Panc1 (cell line): ENCODE data around the gene KIRREL3. TPM values are rescaled to one million over a fixed set of nuclear protein-coding genes. Genes with fewer than 3 reads are reported as not detected.

ENCODE experiments used
- ATAC-seq: fragments of 200-7000 bp; cut with Tn5 transposase; 2 replicates; pipeline ENCODE4 v1.9.1; 2020; ENCODE audit warnings: mild to moderate bottlenecking, moderate library complexity
- BruUV-seq: library from RNA; stranded (reverse); fragments of 400-500 nt; replicated peaks from 2 replicates; lab custom pipeline; 2021; lab: Mats Ljungman, UMichigan
- CTCF ChIA-PET: fragments of 300-600 bp; sonication (Branson Sonifier 250); formaldehyde crosslinking; loops from one replicate; lab custom pipeline; 2022; ENCODE audit warnings: antibody characterized with exemption; lab: Charles Lee
- POLR2A ChIA-PET: fragments of 300-600 bp; sonication (Branson Sonifier 250); formaldehyde crosslinking; loops from one replicate; lab custom pipeline; 2022; ENCODE audit warnings: antibody characterized with exemption; lab: Charles Lee
- DNase-seq: peaks from one replicate; pipeline ENCODE4 v3.0.0-alpha.2; 2010; ENCODE audit warnings: low read depth, low spot score
- H3K27ac ChIP-seq: 2 replicates; pipeline ENCODE4 v1.5.1; 2011; ENCODE audit warnings: mild to moderate bottlenecking, low read length, inconsistent platforms
- H3K27me3 ChIP-seq: fragments of 200-500 bp; sonication (Bioruptor generic); 2 replicates; pipeline ENCODE4 v1.6.0; 2014; ENCODE audit warnings: low read length, inconsistent platforms; ENCODE audit not compliant: control insufficient read depth, insufficient read depth
- H3K36me3 ChIP-seq: fragments of 200-500 bp; sonication (Bioruptor generic); 2 replicates; pipeline ENCODE4 v1.5.1; 2014; ENCODE audit warnings: inconsistent platforms, mild to moderate bottlenecking, low read length, moderate library complexity; ENCODE audit not compliant: control insufficient read depth, insufficient read depth
- H3K4me1 ChIP-seq: 2 replicates; pipeline ENCODE4 v1.5.1; 2011; ENCODE audit warnings: inconsistent platforms, mild to moderate bottlenecking, low read length, moderate library complexity; ENCODE audit not compliant: control insufficient read depth, insufficient read depth
- H3K4me3 ChIP-seq, 2 experiments: 2 replicates each; pipeline ENCODE4 v1.5.1; 2011 to 2012; ENCODE audit warnings: low read depth in 2 of 2, low read length in 2 of 2, mild to moderate bottlenecking in 2 of 2, inconsistent platforms in 1 of 2, moderate library complexity in 1 of 2
- H3K9me3 ChIP-seq: fragments of 200-500 bp; sonication (Bioruptor generic); 2 replicates; pipeline ENCODE4 v1.5.1; 2014; ENCODE audit warnings: low read depth, mild to moderate bottlenecking, inconsistent platforms, low read length, moderate library complexity; ENCODE audit not compliant: control insufficient read depth, insufficient read depth
- CTCF ChIP-seq: fragments of 450-650 bp; IDR thresholded peaks from 2 replicates; pipeline ENCODE4 v1.5.1; 2017; ENCODE audit warnings: mild to moderate bottlenecking
- POLR2AphosphoS5 ChIP-seq: IDR thresholded peaks from 2 replicates; pipeline ENCODE4 v1.6.1; 2012; ENCODE audit warnings: mild to moderate bottlenecking, low read depth, low read length, moderate library complexity
- REST ChIP-seq, 2 experiments: IDR thresholded peaks; 2 replicates each; pipeline ENCODE4 v1.6.1; 2011 to 2012; ENCODE audit warnings: low read depth in 2 of 2, control low read depth in 1 of 2, low read length in 1 of 2, mild to moderate bottlenecking in 1 of 2, moderate library complexity in 1 of 2; ENCODE audit not compliant: insufficient read depth in 1 of 2
- SIN3A ChIP-seq: IDR thresholded peaks from 2 replicates; pipeline ENCODE4 v1.6.1; 2012; ENCODE audit warnings: low read depth, mild to moderate bottlenecking, low read length, moderate library complexity, borderline replicate concordance; ENCODE audit not compliant: insufficient read depth
- TCF7L2 ChIP-seq: IDR thresholded peaks from 2 replicates; pipeline ENCODE4 v1.6.1; 2011; ENCODE audit warnings: mild to moderate bottlenecking, low read depth, low read length, inconsistent platforms
- in situ Hi-C: cut with HindIII; loops from 2 replicates; pipeline ENCODE4 v1.10.0; 2016; ENCODE audit warnings: low sequenced_read_pairs, low pct_unique_long_range_greater_than_20kb
- intact Hi-C: fragments of 100-400 bp; cut with micrococcal nuclease; formaldehyde crosslinking; loops from one replicate; pipeline ENCODE4 v1.10.0; 2022; ENCODE audit not compliant: unreplicated experiment
- total RNA-seq: library from RNA; stranded (reverse); gene quantifications from one replicate; pipeline ENCODE4 v1.2.1, GENCODE V29; 2021; ENCODE audit not compliant: unreplicated experiment

The KIRREL3 gene
- total RNA-seq, 1 experiment from 2014 or later, result 0.36 TPM

DNA sequence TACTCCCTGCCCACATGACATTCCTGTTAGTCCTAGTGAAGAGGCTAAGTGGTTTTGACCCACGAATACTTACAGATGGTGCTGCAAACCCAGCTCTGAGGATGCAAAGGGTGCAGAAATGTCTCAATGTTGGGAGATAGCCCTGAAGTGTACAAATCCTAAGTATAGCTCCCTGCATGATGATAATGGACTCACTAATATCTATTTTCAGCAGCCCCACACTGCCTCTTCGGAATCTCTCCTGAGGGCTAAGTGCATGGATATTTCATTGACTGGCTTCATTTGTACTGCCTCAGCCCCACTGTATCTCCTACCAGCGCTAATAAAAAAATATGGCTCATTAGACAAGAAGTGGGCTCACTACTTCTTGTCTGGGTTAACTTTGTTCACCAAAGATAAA is 114.5 kb downstream of the KIRREL3 start:
- in situ Hi-C loops (no loop called here), intact Hi-C loops (no loop called here)
- Histone ChIP-seq H3K4me1 (no peaks in the 10 kb centered on the region), H3K27me3 (no peaks in the 10 kb centered on the region), H3K36me3 (no peaks in the 10 kb centered on the region), H3K4me3 (no peak overlapping the region), H3K27ac (no peak overlapping the region), H3K9me3 (no peaks in the 10 kb centered on the region)
- no peak for ATAC-seq
- ChIA-PET CTCF (no interaction called here), POLR2A (no interaction called here)
- no peak for TF ChIP-seq POLR2AphosphoS5
- TF ChIP-seq TCF7L2, result no peak
- no peak for TF ChIP-seq REST (IDR thresholded peaks at IDR 0.05; ENCODE audit: insufficient read depth in 1 of 2, low read depth in 2 of 2, low read length in 1 of 2)
- no peak for DNase-seq
- BruUV-seq, result no TSS peak

GRCh38 chr11:126884594-126884993 is 116.0 kb downstream of the KIRREL3 start:
- DNase-seq, result no peak
- in situ Hi-C loops (no loop called here), intact Hi-C loops (no loop called here)
- H3K9me3 ChIP-seq, result no peaks in the 10 kb centered on the region
- H3K27me3 ChIP-seq, result no peaks in the 10 kb centered on the region
- POLR2A ChIA-PET, result no interaction called here
- no peak for TF ChIP-seq TCF7L2
- no peak for TF ChIP-seq CTCF
- TF ChIP-seq REST (IDR thresholded peaks at IDR 0.05; ENCODE audit: insufficient read depth in 1 of 2, low read depth in 2 of 2, low read length in 1 of 2), result no peak
- no peak for TF ChIP-seq SIN3A
- no peak for TF ChIP-seq POLR2AphosphoS5
- H3K27ac ChIP-seq, result no peak overlapping the region
- ATAC-seq, result no peak
- H3K4me1 ChIP-seq, result no peaks in the 10 kb centered on the region
- no peak overlapping the region for H3K4me3 ChIP-seq
- CTCF ChIA-PET, result no interaction called here
- no TSS peak for BruUV-seq
- H3K36me3 ChIP-seq, result no peaks in the 10 kb centered on the region
